SK-N-DZ (cell line): Measurements from ENCODE around the gene RGS3.
"Not testable (repeated sequence)": the region's sequence is repeated elsewhere in the genome, so short reads cannot be mapped to it uniquely, and the experiment has no call there.

Experiments
- DNase-seq: peaks from one replicate; pipeline ENCODE4 v3.0.0-alpha.2; 2015; ENCODE audit warnings: low spot score

The RGS3 gene

GRCh38 chr9:113546566-113546965 is 83.0 kb downstream of the RGS3 start:
- no peak for DNase-seq

- DNase-seq, result no peak
These were observed 84.0 kb downstream of the RGS3 start for GRCh38 chr9:113547501-113547900.

- no peak for DNase-seq
These were observed 84.9 kb downstream of the RGS3 start for GRCh38 chr9:113548221-113549041.

GRCh38 chr9:113549892-113550291 is 86.4 kb downstream of the RGS3 start:
- DNase-seq, result not testable (repeated sequence)

- DNase-seq, result no peak
These were observed 93.5 kb downstream of the RGS3 start for GRCh38 chr9:113556877-113557593.

GRCh38 chr9:113558632-113559502 is 95.3 kb downstream of the RGS3 start:
- DNase-seq, result no peak

- no peak for DNase-seq
These were observed 96.6 kb downstream of the RGS3 start for GRCh38 chr9:113559834-113560800.

DNA sequence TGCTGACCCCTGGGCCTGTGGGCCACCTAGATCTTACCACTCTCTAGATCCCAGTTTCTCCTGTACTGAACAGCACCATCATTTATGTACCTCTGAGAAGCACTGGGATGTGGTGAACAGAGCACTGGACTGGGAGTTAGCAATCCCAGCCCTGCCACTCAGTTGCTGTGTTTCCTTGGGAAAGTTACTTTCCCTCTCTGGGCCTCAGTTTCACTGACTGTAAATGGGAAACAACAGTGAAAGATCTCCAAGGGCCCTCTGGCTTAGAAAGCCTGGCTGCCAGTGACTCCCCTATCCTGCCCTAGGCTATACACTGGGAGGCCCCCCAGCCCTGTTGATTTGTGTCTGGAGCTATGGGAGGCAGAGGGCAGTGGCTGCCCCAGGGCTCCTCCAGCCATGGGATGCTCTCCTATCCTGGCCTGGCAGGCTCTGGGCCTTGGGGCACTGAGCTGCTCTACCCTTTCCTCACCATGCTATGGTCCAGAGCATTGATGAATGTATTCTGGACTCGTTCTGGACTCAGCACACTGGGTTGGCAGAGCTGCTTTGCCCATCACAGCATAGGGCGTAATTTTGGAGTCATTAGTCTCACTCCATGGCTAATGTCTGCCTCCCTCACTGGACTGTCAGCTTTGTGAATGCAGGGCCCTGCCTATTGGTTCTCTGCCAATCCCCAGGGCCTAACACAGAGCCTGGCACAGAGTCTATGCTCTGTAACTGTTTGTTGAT is 99.3 kb downstream of the RGS3 start:
- no peak for DNase-seq

GRCh38 chr9:113563826-113564497 is 100.4 kb downstream of the RGS3 start:
- DNase-seq, result no peak

- no peak for DNase-seq
These were observed 101.1 kb downstream of the RGS3 start for GRCh38 chr9:113564498-113565237.

- no peak for DNase-seq
These were observed 102.6 kb downstream of the RGS3 start for GRCh38 chr9:113566016-113566711.

- DNase-seq, result no peak
These were observed 103.2 kb downstream of the RGS3 start for GRCh38 chr9:113566712-113567071.

GRCh38 chr9:113567361-113568080 is 104.0 kb downstream of the RGS3 start:
- DNase-seq, result no peak

- no peak for DNase-seq
These were observed 104.5 kb downstream of the RGS3 start for GRCh38 chr9:113568081-113568435.

GRCh38 chr9:113568571-113569321 is 105.2 kb downstream of the RGS3 start:
- DNase-seq, result no peak

DNA sequence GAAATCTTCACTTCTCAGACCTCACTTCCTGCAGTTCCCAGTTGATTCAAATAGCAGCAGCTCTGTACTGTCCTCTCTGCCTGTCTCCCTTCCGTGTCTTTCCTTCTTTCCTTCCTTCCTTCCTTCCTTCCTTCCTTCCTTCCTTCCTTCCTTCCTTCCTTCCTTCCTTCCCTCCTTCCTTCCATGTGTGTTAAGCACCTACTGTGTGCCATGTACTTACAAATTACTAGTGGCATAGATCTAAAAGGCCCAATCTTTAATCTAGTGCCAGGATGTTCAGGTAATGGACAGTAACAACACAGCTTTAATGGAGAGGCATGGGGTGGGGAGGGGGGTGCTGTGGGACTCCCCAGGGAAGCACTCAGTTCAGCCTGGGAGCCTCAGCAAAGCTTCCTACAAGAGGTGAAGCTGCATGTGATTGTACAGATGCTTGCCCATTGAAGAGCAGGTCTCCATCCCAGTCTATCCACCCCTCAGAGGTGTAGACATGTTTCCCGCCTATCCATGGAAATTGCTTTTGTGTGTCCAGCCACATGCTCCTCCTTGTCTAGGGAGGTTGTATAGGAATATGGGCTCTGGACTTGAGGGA is 106.0 kb downstream of the RGS3 start:
- no peak for DNase-seq

DNA sequence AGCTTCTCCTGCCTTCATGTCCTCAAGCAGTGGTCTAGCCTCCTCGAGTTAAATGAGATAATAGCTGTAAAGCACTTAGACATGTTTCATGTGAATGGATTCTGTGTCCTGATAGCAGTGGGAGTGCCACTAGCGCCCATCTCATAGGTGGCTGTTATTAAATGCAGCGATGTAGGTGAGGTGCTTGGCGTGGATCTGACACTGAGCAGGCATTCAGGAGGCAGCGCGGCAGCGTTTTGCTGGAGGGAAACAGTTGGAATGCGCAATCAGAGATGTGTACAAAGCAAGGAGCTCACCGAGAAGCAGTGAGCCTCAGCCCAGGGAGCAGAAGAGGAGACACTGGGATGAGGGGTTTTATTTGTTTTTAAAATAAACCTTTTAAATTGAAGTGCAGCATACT is 106.6 kb downstream of the RGS3 start:
- no peak for DNase-seq
